ENCODE measurements around the gene SPRY4.
"Not testable (repeated sequence)": the region's sequence is repeated elsewhere in the genome, so short reads cannot be mapped to it uniquely, and the experiment has no call there.

The SPRY4 gene

DNA sequence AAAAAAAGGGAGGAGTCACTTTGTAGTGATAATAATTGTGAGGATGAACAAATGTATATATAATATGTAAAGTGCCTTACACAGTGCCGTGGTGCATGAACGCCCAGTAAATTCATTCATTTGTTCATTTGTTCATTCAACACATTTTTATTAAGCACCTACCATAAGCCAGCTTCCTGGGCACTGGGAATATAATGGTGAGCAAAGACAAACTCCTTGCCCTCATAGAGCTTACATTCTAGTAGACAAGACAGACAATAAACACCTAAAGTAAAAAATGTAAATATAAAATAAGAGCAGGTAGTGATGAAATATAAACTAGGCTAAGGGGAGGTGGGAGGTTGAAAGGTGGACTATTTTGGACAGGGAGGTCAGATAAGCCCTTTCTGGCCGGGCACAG lies 32.0 kb downstream of the SPRY4 start:
- DNase-seq (ENCODE audit: low spot score): no peak

DNA sequence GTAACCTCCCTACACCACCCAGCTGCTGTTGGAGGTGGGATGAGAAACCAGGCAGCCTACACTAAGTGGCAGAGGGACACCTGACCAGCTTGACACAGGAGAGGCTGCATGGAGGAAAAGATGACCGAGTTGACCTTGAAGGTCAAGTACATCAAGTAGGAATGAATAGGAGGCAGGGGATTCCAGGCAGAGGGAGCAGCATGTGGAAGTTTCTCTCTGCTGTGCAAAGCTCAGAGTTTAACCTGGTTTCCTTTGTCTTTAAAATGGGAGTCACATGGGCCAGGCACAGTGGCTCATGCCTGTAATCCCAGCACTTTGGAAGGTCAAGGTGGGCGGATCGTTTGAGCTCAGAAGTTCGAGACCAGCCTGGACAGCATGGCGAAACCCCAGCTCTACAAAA lies 32.6 kb downstream of the SPRY4 start:
- DNase-seq (ENCODE audit: low spot score): no peak

DNA sequence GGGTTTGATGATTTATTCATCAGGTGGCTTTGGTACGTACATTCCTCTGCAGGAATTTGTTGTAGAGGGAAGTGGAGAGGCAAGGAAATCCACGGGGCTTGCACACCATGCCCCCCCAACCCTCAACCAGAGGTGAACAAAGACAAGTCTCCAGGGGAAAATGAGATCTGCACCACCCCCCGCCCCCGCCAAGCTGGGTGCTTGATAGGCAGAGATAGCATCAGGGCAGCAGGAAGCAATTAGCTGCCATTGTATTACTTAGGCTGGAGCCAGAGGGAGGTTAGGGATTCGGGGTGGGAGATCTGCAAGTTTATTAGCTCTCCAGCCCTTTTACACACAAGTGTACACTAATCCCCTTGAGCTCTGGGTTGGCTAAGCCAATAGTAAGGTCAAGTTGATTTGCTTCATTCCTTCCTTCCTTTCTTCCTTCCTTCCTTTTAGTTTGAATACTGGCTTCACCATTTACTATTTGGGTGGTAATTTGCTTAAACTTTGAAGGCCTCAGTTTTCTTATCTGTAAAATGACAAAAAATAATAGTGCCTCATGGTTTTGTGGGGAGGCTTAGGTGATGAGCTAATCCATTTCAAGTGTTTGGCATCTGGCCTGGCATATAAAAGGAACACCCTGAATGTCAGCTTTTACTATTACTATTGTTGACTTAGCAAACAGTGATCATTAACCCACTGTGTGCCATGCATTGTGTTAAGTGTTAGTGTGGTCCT lies 34.1 kb downstream of the SPRY4 start:
- no peak for DNase-seq (ENCODE audit: low spot score)

DNA sequence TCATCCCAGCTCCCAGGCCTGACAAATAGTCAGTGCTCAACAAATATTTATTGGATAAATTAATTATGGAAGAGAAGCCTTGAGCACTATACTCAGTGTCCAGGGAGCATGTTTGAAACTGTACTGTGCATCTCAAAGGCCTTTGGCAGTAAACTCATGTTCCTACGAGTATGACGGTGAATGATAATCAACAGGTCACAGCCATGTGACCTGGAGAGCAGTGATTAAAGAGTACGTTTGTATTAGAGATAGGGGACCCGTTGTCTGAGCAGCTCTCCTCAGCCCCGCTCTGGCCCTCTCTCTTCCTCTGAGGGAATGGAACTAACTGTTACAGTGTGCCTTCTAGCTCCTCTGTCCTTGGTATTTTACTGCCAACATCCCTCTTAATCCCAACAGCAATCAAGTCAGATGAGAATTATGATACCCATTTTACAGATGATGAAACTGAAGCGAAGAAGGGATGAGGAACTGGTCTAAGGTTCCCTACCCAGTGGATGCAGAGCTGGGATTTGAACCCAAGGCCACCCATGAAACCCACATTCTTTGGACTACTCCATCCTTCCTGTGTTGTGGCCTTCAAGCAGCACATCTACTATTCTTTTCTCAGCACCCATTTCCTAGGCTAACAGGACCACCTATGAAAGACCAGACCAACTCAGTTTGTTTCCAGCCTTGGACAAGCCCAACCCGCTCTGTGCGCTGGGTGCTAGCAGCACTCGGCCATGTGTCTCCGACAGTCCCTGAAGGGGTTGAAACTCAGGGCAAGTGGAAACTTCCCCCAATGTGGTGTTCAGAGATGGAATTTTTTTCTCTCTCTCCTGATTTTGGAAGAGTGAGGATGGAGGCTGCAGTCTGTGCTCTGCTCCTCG lies 34.9 kb downstream of the SPRY4 start:
- DNase-seq (ENCODE audit: low spot score): no peak

DNA sequence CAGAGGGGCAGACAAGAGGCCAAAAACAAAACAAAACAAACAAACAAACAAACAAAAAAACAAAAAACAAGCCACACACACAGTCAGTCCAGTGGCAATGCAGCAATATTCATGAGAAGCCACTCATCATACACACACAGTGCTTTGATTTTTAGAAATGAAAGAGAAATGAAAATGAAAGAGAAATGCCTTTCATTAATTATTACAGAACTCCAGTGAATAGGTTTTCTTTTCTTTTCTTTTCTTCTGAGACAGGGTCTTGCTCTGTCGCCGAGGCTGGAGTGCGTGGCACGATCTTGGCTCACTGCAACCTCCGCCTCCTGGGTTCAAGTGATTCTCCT lies 36.9 kb downstream of the SPRY4 start:
- no peak for DNase-seq (ENCODE audit: low spot score)

DNA sequence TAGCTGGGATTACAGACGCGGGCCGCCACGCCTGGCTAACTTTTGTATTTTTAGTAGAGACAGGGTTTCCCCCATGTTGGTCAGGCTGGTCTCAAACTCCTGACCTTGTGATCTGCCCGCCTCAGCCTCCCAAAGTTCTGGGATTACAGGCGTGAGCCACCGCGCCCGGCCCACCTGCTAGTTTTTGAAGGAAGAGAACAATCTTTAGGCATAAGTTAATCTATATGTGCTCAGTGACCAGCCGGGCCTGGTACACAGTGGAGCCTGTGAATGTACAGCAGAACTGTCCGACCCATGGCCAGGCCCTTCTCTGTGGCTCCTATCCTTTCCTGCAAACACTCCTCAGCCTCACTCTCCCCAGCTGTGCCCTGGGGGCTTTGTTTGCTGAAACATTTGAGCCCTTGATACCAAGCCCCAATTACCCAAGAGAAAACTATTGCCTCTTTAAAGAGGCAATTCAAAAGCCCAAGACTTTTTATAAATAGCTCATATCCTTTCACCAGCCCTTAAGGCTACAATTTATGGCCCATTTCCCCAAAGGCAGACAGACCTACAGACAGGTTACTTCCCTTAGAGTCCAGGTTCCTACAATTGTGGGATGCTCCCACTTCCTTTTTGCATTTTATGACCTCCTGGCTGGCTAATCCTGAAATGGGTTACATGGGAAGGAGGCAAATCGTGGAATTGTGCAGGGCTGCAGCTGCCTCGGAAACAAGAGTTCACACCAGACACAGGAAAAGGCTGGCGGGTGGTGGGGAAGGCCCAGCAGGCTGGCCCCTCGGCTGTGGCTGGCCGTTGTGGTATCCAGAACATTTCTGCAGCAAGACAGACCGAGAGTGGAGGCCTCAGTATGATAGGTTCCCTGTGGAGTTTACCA lies 37.5 kb downstream of the SPRY4 start:
- DNase-seq (ENCODE audit: low spot score): no peak

DNA sequence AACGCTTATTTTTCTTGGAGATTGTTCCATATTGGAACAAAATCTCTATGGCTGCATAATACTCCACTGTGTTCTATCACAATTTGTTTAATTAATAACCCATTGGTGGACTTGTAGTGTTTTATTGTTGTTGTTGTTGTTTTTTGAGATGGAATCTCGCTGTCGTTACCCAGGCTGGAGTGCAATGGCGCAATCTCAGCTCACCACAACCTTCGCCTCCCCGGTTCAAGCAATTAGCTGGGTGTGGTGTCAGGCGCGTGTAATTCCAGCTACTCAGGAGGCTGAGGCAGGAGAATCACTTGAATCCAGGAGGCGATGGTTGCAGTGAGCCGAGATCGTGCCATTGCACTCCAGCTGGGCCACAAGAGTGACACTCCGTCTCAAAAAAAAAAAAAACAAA lies 38.7 kb downstream of the SPRY4 start:
- no peak for DNase-seq (ENCODE audit: low spot score)

DNA sequence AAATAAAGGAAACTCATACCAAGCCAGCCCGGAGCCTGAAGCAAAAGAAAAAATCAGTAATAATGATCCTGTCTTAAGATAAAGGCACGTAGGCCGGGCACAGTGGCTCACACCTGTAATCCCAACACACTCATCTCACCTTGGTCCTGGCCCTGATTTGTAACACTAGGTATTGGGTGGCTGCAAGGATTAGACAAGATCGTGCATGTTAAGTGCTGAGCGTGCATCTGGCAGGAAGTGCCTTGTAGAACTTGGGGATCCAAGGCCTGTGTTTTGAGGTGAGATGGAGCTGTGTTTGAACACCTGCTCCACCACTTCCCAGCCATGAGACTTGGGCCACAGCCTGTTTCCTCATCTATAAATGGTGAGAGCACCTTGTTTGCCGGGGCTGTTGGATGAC lies 41.5 kb downstream of the SPRY4 start:
- DNase-seq (ENCODE audit: low spot score): no peak

DNA sequence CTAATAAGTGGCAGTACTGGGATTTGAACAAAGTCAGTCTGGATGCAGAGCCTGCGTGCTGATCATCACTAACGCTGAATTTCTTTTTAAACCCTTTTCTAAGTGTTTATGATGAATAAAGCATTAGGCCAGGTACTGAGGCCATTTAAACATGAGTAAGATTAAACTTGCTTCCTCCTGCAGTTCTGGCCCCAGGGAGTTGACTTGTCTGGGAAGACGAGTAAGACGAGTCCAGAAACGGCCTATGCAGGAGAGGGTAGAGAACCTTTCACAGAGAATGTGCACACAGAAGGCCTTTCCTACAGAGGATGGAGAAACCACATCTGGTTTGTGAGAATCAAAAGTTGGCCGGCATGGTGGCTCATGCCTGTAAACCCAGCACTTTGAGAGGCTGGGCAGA lies 42.9 kb downstream of the SPRY4 start:
- no peak for DNase-seq (ENCODE audit: low spot score)

DNA sequence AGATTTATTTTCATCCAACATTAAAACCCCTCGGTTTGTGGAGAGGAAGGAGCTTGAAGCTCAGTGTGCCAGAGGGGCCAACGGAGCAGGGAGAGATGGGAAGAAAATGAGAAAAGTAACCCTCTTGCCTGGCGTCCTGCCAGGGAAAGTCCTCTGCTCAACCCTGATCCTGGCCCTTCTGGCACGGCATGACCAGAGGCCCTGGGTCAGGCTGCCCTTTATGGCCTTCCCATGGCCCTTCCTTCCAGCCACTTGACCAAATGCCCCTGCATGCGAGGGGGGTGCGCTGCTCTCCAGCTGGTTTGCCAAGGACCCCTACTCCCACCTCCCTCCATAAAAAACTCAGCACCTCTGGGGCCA lies 43.8 kb downstream of the SPRY4 start:
- DNase-seq (ENCODE audit: low spot score): no peak

DNA sequence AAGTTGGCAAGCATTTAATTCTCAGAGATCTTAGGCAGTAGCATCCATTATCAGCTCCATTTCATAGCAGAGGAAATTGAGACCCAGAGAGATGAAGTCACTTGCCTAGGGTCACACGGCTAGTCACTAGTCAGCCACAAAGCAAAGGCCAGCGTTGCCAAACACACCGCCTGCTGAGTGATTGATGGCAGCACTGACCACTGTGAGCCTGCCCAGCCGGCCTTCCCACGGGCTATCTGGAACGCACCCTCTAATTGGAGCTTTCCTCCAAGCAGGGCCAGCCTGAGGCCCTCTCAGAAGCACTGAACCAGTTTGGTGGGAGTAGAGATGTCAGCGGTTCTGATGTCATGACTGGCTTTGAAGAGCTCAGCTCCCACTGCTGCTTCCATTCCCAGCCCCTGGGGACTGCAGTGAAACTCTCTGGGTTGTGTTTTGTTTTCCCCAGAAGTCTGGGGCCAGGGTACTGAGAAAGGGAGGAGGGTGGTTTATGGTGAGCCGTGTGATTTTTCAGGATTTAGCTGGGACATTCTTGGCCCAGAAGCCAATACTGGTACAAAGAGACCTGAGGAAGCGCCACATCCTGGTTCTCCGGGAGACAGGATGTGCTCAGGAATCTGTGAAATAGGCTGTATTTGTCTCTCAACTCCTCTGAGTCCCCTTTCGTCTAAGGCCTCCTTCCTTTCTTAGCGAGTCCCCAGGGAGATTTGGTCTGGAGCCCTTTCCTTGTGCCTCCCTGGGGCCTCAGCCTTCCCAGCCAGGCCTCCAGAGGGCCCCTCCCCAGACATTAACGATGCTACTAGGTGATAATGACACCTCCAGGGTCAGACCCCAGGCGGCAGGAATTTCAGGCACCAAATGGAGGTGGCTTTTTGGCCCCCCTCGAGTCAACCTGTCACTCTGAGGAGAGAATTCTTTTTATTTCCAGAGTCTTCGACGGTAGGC lies 44.5 kb downstream of the SPRY4 start:
- peak; percentile 84 for DNase-seq (ENCODE audit: low spot score)

DNA sequence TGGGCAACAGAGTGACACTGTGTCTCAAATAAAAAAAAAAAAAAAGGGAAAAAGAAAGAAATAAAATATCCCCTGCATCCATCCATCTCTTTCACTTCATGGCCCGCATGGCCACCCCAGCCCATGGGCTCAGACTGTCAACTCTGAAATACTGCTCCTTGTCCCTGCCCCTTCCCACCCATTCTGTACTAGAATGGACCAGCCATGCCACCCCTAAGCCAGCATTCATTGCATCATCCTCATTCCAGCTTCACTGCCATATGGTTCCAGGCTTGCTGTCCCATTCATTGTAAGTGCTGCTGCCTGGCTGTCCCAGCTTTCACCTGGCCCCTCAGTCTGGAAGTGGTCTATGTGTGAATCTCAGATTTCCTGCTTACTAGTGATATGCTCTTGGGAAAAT lies 46.2 kb downstream of the SPRY4 start:
- no peak for DNase-seq (ENCODE audit: low spot score)

DNA sequence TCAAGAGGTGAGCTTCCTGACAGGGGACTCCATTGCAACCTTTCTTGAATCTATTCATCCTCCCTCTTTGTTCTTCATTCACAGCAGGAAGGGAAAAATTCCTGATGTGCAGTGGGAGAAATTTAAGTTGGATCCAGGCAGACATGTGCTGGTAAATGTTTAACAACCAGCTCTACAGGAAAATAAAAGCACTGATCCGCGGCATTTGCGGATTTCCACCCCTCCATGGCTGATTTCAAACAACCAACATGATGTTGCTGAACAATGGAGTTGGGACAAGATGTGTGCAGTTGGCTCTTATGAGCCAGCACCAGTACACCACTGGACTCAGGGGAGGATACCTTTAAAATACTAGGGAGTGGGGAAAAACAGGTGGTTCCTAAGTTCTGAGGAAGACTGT lies 47.0 kb downstream of the SPRY4 start:
- no peak for DNase-seq (ENCODE audit: low spot score)

DNA sequence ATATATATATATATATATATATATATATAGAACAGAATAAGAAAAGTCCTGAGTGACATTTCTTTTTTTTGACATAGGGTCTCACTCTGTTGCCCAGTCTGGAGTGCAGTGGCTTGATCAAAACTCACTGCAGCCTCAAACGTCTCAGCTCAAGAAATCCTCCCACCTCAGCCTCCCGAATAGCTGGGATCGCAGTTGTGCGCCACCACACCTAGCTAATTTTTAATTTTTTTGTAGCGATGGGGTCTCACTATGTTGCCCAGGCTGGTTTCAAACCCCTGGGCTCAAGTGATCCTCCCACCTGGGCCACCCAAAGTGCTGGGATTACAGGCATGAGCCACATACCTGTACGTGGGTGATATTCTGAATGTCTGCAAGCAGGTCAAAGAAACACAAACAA lies 48.3 kb downstream of the SPRY4 start:
- DNase-seq (ENCODE audit: low spot score): no peak

DNA sequence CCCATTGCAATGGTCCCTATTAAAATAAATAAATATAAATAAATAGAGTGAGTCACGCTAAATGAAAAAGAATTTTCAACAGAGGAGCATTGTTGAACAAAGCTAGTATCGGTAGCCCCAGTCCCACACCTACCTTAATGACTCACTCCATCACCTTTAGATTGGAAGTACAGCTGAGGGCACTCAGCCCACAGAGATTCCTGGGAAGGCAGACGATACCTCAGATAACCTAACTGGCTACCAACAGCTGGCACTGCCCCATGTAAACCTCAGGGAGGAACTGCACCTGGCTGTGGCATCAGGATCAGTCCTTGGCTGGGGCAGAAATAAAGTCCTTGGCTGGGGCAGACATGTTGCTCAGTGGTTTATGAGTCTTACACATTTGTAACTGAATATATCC lies 49.3 kb downstream of the SPRY4 start:
- no peak for DNase-seq (ENCODE audit: low spot score)

DNA sequence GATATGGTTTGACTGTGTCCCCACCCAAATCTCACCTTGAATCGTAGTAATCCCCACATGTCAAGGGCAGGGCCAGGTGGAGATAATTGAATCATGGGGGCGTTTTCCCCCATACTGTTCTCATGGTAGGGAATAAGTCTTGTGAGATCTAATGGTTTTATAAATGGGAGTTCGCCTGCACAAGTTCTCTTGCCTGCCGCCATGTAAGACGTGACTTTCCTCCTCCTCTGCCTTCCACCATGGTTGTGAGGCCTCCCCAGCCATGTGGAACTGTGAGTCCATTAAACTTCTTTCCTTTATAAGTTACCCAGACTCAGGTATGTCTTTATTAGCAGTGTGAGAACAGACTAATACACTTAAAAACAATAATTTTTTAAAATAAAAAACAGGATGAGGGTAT lies 52.2 kb downstream of the SPRY4 start:
- DNase-seq (ENCODE audit: low spot score): not testable (repeated sequence)

DNA sequence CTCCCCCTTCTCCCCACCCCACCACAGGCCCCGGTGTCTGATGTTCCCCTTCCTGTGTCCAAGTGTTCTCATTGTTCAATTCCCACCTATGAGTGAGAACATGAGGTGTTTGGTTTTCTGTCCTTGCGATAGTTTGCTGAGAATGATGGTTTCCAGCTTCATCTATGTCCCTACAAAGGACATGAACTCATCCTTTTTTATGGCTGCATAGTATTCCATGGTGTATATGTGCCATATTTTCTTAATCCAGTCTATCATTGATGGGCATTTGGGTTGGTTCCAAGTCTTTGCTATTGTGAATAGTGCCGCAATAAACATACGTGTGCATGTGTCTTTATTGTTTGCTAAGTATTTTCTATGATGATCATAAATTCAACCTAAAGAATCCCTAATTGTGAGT lies 60.7 kb downstream of the SPRY4 start:
- not testable (repeated sequence) for DNase-seq (ENCODE audit: low spot score)

DNA sequence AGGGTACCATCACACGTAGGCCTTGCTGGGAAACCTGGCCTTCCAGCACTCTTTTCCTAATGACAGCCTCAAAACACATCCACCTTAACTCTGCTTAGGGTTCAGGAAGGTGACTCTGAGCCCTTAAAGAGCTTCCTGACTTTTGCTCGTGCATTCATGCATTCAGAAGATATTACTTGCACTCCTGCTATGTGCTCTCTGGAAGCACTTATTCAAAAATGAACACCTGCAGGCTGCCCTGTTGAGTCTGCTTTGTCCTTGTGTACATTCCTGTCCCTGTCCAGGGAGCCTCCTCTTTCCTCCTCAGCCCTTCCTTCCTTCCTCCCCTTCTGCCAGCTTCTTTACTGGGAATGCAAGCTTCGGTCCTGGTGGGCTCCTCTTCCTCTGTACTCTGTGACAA lies 61.5 kb downstream of the SPRY4 start:
- DNase-seq (ENCODE audit: low spot score): no peak

DNA sequence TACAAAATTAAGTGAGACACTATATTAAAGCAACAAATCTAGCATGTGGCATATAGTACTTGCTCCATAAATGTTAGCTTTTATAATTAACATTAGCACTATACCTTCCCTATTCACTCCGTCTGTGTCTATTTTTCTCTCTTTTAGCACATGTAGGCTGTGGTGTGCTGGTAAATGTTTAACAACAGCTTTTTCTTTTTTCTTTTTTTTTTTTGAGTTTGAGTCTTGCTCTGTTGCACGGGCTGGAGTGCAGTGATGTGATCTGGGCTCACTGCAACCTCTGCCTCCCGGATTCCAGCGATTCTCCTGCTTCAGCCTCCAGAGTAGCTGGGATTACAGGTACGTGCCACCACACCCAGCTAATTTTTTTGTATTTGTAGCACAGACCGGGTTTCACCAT lies 62.1 kb downstream of the SPRY4 start:
- no peak for DNase-seq (ENCODE audit: low spot score)

Data from iPS-NIHi11 (cell line).